HCT116 (cell line): ENCODE results near the gene SUPT4H1. TPM values are rescaled to one million over a fixed set of nuclear protein-coding genes. Genes with fewer than 3 reads are reported as not detected.

Experiments used
- ATAC-seq: fragments of 200-7000 bp; cut with Tn5 transposase; 2 replicates; pipeline ENCODE4 v1.9.1; 2020; ENCODE audit warnings: mild to moderate bottlenecking, moderate library complexity
- BruUV-seq: library from RNA; stranded (reverse); fragments of 400-500 nt; replicated peaks from 2 replicates; lab custom pipeline; 2021; lab: Mats Ljungman, UMichigan
- CTCF ChIA-PET: fragments of 300-600 bp; sonication (Branson Sonifier 250); formaldehyde crosslinking; loops from one replicate; lab custom pipeline; 2021; ENCODE audit warnings: antibody characterized with exemption; lab: Charles Lee
- POLR2A ChIA-PET: fragments of 300-600, 350-600 bp; sonication (Branson Sonifier 250); formaldehyde crosslinking; loops from one replicate; lab custom pipeline; 2021; ENCODE audit warnings: antibody characterized with exemption; lab: Charles Lee
- RAD21 ChIA-PET, 2 experiments: fragments of 300-600 bp; sonication (Branson Sonifier 250); formaldehyde crosslinking; loops; one replicate each; lab custom pipeline; 2023; ENCODE audit warnings: low total read pairs in 2 of 2; ENCODE audit not compliant: uncharacterized antibody in 2 of 2, unreplicated experiment in 2 of 2, low non-redundant PET in 1 of 2; lab: Charles Lee
- DNase-seq: peaks from one replicate; pipeline ENCODE4 v3.0.0-alpha.2; 2010; ENCODE audit warnings: low read depth, low spot score
- H2AFZ ChIP-seq: fragments of 200-600 bp; shearing (Covaris generic), sonication (generic); 2 replicates; pipeline ENCODE4 v1.6.1; 2017; ENCODE audit warnings: low read depth, mixed run types, mixed read lengths, antibody characterized with exemption, low read length; ENCODE audit not compliant: poor library complexity, severe bottlenecking
- H3K27ac ChIP-seq: 2 replicates; pipeline ENCODE4 v1.5.1; 2012; ENCODE audit warnings: low read depth, low read length
- H3K27me3 ChIP-seq: fragments of 200-600 bp; sonication (generic); 2 replicates; pipeline ENCODE4 v1.6.1; 2016; ENCODE audit warnings: mixed run types, low read length, mixed read lengths; ENCODE audit not compliant: insufficient read depth
- H3K36me3 ChIP-seq, 2 experiments: fragments of 200-500 bp in 1 of 2; fragments of 200-600 bp in 1 of 2; sonication (Bioruptor generic) in 1 of 2; sonication (generic) in 1 of 2; 2 replicates each; pipeline versions ENCODE4 v1.5.1 to v1.6.1; 2014 to 2016; ENCODE audit warnings: low read length in 2 of 2, inconsistent platforms in 1 of 2, mixed read lengths in 1 of 2, mixed run types in 1 of 2; ENCODE audit not compliant: insufficient read depth in 2 of 2, control insufficient read depth in 1 of 2
- H3K4me1 ChIP-seq, 2 experiments: fragments of 200-600 bp in 1 of 2; sonication (generic) in 1 of 2; 2 replicates each; pipeline versions ENCODE4 v1.5.1 to v1.6.1; 2012 to 2017; ENCODE audit warnings: low read length in 2 of 2, inconsistent platforms in 1 of 2, mild to moderate bottlenecking in 1 of 2, mixed read lengths in 1 of 2, mixed run types in 1 of 2, moderate library complexity in 1 of 2; ENCODE audit not compliant: insufficient read depth in 2 of 2, control insufficient read depth in 1 of 2
- H3K4me2 ChIP-seq: fragments of 200-600 bp; sonication (generic); 2 replicates; pipeline ENCODE4 v1.6.1; 2017; ENCODE audit warnings: mixed run types, low read length, mixed read lengths
- H3K4me3 ChIP-seq, 2 experiments: fragments of 200-600 bp in 1 of 2; sonication (generic) in 1 of 2; replicated peaks in 1 of 2; 2 replicates each; pipeline ENCODE4 v1.5.1; 2011 to 2016; ENCODE audit warnings: low read length in 2 of 2, control low read depth in 1 of 2, low read depth in 1 of 2, mild to moderate bottlenecking in 1 of 2, mixed read lengths in 1 of 2, mixed run types in 1 of 2
- H3K79me2 ChIP-seq: fragments of 200-600 bp; sonication (generic); 2 replicates; pipeline ENCODE4 v1.6.1; 2017; ENCODE audit warnings: mild to moderate bottlenecking, mixed run types, low read length, moderate library complexity, mixed read lengths; ENCODE audit not compliant: insufficient read depth
- H3K9ac ChIP-seq: fragments of 200-600 bp; sonication (generic); 2 replicates; pipeline ENCODE4 v1.6.1; 2016; ENCODE audit warnings: low read length, mixed read lengths
- H3K9me2 ChIP-seq: fragments of 200-600 bp; sonication (generic), shearing (Covaris generic); 2 replicates; pipeline ENCODE4 v1.6.1; 2017; ENCODE audit warnings: mixed run types, mild to moderate bottlenecking, moderate library complexity; ENCODE audit not compliant: insufficient read depth
- H3K9me3 ChIP-seq, 2 experiments: fragments of 200-500 bp in 1 of 2; fragments of 200-600 bp in 1 of 2; sonication (Bioruptor generic) in 1 of 2; sonication (generic) in 1 of 2; 2 replicates each; pipeline ENCODE4 v1.6.1; 2014 to 2017; ENCODE audit warnings: low read length in 2 of 2, mixed read lengths in 2 of 2, inconsistent platforms in 1 of 2, low read depth in 1 of 2, mild to moderate bottlenecking in 1 of 2, mixed run types in 1 of 2, moderate library complexity in 1 of 2; ENCODE audit not compliant: control insufficient read depth in 1 of 2, insufficient read depth in 1 of 2
- H4K20me1 ChIP-seq: fragments of 200-600 bp; sonication (generic), shearing (Covaris generic); 2 replicates; pipeline ENCODE4 v1.6.1; 2017; ENCODE audit warnings: mixed run types, mild to moderate bottlenecking, moderate library complexity; ENCODE audit not compliant: insufficient read depth
- CTCF ChIP-seq, 3 experiments: fragments of 200-600 bp in 1 of 3; sonication (generic) in 1 of 3; IDR thresholded peaks in 2 of 3; conservative IDR thresholded peaks in 1 of 3; 2 replicates each; pipeline ENCODE4 v1.5.1; 2012 to 2017; ENCODE audit warnings: low read depth in 2 of 3, low read length in 2 of 3, antibody characterized with exemption in 1 of 3, borderline replicate concordance in 1 of 3, control low read depth in 1 of 3, mild to moderate bottlenecking in 1 of 3, mixed read lengths in 1 of 3, mixed run types in 1 of 3, moderate library complexity in 1 of 3; ENCODE audit not compliant: insufficient read depth in 1 of 3
- ELF1 ChIP-seq: IDR thresholded peaks from 2 replicates; pipeline ENCODE4 v1.6.1; 2012; ENCODE audit warnings: low read depth, borderline replicate concordance
- EZH2 ChIP-seq: fragments of 200-600 bp; sonication (generic); IDR thresholded peaks from 2 replicates; pipeline ENCODE4 v1.6.1; 2017; ENCODE audit warnings: antibody characterized with exemption, mixed run types
- EZH2phosphoT487 ChIP-seq: fragments of 200-600 bp; IDR thresholded peaks from 2 replicates; pipeline ENCODE4 v1.6.1; 2018; ENCODE audit warnings: antibody characterized with exemption, borderline replicate concordance
- FOSL1 ChIP-seq: IDR thresholded peaks from 2 replicates; pipeline ENCODE4 v1.6.1; 2012; ENCODE audit warnings: low read depth
- JUND ChIP-seq: IDR thresholded peaks from 2 replicates; pipeline ENCODE4 v1.6.1; 2012
- POLR2A ChIP-seq: IDR thresholded peaks from 2 replicates; pipeline ENCODE4 v1.7.0; 2011; ENCODE audit warnings: borderline replicate concordance; ENCODE audit not compliant: insufficient read depth, insufficient read length; ENCODE audit errors: extremely low read depth
- RAD21 ChIP-seq: IDR thresholded peaks from 2 replicates; pipeline ENCODE4 v1.6.1; 2012; ENCODE audit warnings: low read depth, mild to moderate bottlenecking
- SIN3A ChIP-seq: IDR thresholded peaks from 2 replicates; pipeline ENCODE4 v1.6.1; 2012; ENCODE audit warnings: low read depth
- SRF ChIP-seq: IDR thresholded peaks from 2 replicates; pipeline ENCODE4 v1.6.1; 2012; ENCODE audit warnings: low read depth
- ZBTB33 ChIP-seq: IDR thresholded peaks from 2 replicates; pipeline ENCODE4 v1.6.1; 2011; ENCODE audit warnings: mild to moderate bottlenecking, low read length, moderate library complexity; ENCODE audit not compliant: insufficient replicate concordance; ENCODE audit errors: extremely low read depth
- ZNF274 ChIP-seq: fragments of 200-500 bp; sonication (Bioruptor generic); IDR thresholded peaks from 2 replicates; pipeline ENCODE4 v1.6.1; 2014; ENCODE audit warnings: mild to moderate bottlenecking, low read depth, low read length, inconsistent platforms
- intact Hi-C: fragments of 100-400 bp; cut with micrococcal nuclease; formaldehyde crosslinking; loops from 2 replicates; pipeline ENCODE4 v1.10.0; 2022
- total RNA-seq: library from RNA; stranded (reverse); gene quantifications from one replicate; pipeline ENCODE4 v1.2.1, GENCODE V29; 2021; ENCODE audit not compliant: unreplicated experiment

Gene SUPT4H1
- total RNA-seq, 1 experiment from 2014 or later, result 118 TPM

GRCh38 chr17:58302171-58302918 is 49.7 kb downstream of the SUPT4H1 start:
- Histone ChIP-seq H3K9me3 (no peaks in the 10 kb centered on the region), H3K9ac (no peak overlapping the region), H3K27ac (no peak overlapping the region), H3K79me2 (no peaks in the 10 kb centered on the region), H3K4me3 (no peak overlapping the region), H4K20me1 (no peaks in the 10 kb centered on the region), H2AFZ (no peak overlapping the region), H3K9me2 (no peaks in the 10 kb centered on the region), H3K4me1 (peaks cover 0 to 9% of the 10 kb centered on the region in 2 experiments; a peak in 2 of 4 replicates), H3K27me3 (no peaks in the 10 kb centered on the region), H3K4me2 (no peak overlapping the region), H3K36me3 (no peaks in the 10 kb centered on the region)
- TF ChIP-seq RAD21 (no peak), ELF1 (no peak), FOSL1 (no peak), ZNF274 (no peak), JUND (no peak), CTCF (IDR thresholded peaks at IDR 0.05 in 2 of 3, conservative IDR thresholded peaks at IDR 0.05 in 1 of 3; ENCODE audit: borderline replicate concordance in 1 of 3, insufficient read depth in 1 of 3, low read depth in 2 of 3, low read length in 2 of 3) (no peak), EZH2phosphoT487 (no peak), SIN3A (no peak), ZBTB33 (no peak), POLR2A (no peak), SRF (no peak), EZH2 (no peak)
- CTCF ChIA-PET, result interaction anchor here (4.8 kb wide), 1 partner anchor 15 kb away, joined by 27 read pairs; no protein-coding TSS in a partner anchor
- POLR2A ChIA-PET, result no interaction called here
- ATAC-seq (no peak), DNase-seq (no peak)
- no TSS peak for BruUV-seq
- intact Hi-C loops, result no loop called here
- RAD21 ChIA-PET, result no interaction called here
